ENCODE results near the gene PCBD2. TPM values are rescaled to one million over a fixed set of nuclear protein-coding genes. Genes with fewer than 3 reads are reported as not detected.
A peak's percentile ranks its signal among the peaks of the same experiment; 100 is the strongest.
"Not testable (repeated sequence)": the region's sequence is repeated elsewhere in the genome, so short reads cannot be mapped to it uniquely, and the experiment has no call there.

The PCBD2 gene
- total RNA-seq, 1 donor from 2014 or later, result 13.5 TPM

GRCh38 chr5:134887593-134888159 lies 17.3 kb upstream of the PCBD2 start:
- Mint-ChIP-seq H3K4me3 (no peak overlapping the region), H3K27me3 (ENCODE audit: insufficient read depth) (no peaks in the 10 kb centered on the region), H3K4me1 (ENCODE audit: low read depth) (peaks cover 15% of the 10 kb centered on the region), H3K27ac (no peak overlapping the region), H3K36me3 (ENCODE audit: low read depth) (peaks cover 24% of the 10 kb centered on the region), H3K9me3 (no peaks in the 10 kb centered on the region)
- intact Hi-C loops (cut with micrococcal nuclease), result no loop called here
- no peak for DNase-seq (ENCODE audit: low spot score)

- no peak for DNase-seq (ENCODE audit: low spot score)
- no peaks in the 10 kb centered on the region for H3K27me3 Mint-ChIP-seq (ENCODE audit: insufficient read depth)
- no peak overlapping the region for H3K4me3 Mint-ChIP-seq
- intact Hi-C loops (cut with micrococcal nuclease), result no loop called here
- no peaks in the 10 kb centered on the region for H3K9me3 Mint-ChIP-seq
- no peak overlapping the region for H3K27ac Mint-ChIP-seq
- H3K4me1 Mint-ChIP-seq (ENCODE audit: low read depth), result peaks cover 15% of the 10 kb centered on the region
- H3K36me3 Mint-ChIP-seq (ENCODE audit: low read depth), result peaks cover 32% of the 10 kb centered on the region
Observed at GRCh38 chr5:134889335-134889734, 15.6 kb upstream of the PCBD2 start.

GRCh38 chr5:134891473-134891872 lies 13.5 kb upstream of the PCBD2 start:
- Mint-ChIP-seq H3K27ac (no peak overlapping the region), H3K4me3 (no peak overlapping the region), H3K27me3 (ENCODE audit: insufficient read depth) (no peaks in the 10 kb centered on the region), H3K9me3 (no peaks in the 10 kb centered on the region), H3K4me1 (ENCODE audit: low read depth) (peaks cover 9% of the 10 kb centered on the region), H3K36me3 (ENCODE audit: low read depth) (peaks cover 37% of the 10 kb centered on the region)
- no peak for DNase-seq (ENCODE audit: low spot score)
- intact Hi-C loops (cut with micrococcal nuclease), result no loop called here

- Mint-ChIP-seq H3K4me1 (ENCODE audit: low read depth) (peaks cover 9% of the 10 kb centered on the region), H3K27ac (no peak overlapping the region)
- DNase-seq (ENCODE audit: low spot score), result no peak
Observed at GRCh38 chr5:134892282-134892681, 12.6 kb upstream of the PCBD2 start.

GRCh38 chr5:134892926-134893325 lies 12.0 kb upstream of the PCBD2 start:
- H3K4me3 Mint-ChIP-seq, result no peak overlapping the region
- no peaks in the 10 kb centered on the region for H3K9me3 Mint-ChIP-seq
- H3K36me3 Mint-ChIP-seq (ENCODE audit: low read depth), result peaks cover 37% of the 10 kb centered on the region
- intact Hi-C loops (cut with micrococcal nuclease), result no loop called here
- DNase-seq (ENCODE audit: low spot score), result no peak
- no peaks in the 10 kb centered on the region for H3K27me3 Mint-ChIP-seq (ENCODE audit: insufficient read depth)
- peaks cover 9% of the 10 kb centered on the region for H3K4me1 Mint-ChIP-seq (ENCODE audit: low read depth)
- no peak overlapping the region for H3K27ac Mint-ChIP-seq

More at GRCh38 chr5:134892282-134892681, 12.6 kb upstream of the PCBD2 start:
- no peaks in the 10 kb centered on the region for H3K9me3 Mint-ChIP-seq
- no peak overlapping the region for H3K4me3 Mint-ChIP-seq
- intact Hi-C loops (cut with micrococcal nuclease), result no loop called here
- H3K36me3 Mint-ChIP-seq (ENCODE audit: low read depth), result peaks cover 37% of the 10 kb centered on the region
- H3K27me3 Mint-ChIP-seq (ENCODE audit: insufficient read depth), result no peaks in the 10 kb centered on the region

- Mint-ChIP-seq H3K9me3 (no peaks in the 10 kb centered on the region), H3K27me3 (ENCODE audit: insufficient read depth) (no peaks in the 10 kb centered on the region), H3K4me1 (ENCODE audit: low read depth) (peaks cover 9% of the 10 kb centered on the region), H3K27ac (no peak overlapping the region), H3K4me3 (no peak overlapping the region), H3K36me3 (ENCODE audit: low read depth) (peaks cover 33% of the 10 kb centered on the region)
- no peak for DNase-seq (ENCODE audit: low spot score)
- intact Hi-C loops (cut with micrococcal nuclease), result no loop called here
Observed at GRCh38 chr5:134893748-134894505, 11.0 kb upstream of the PCBD2 start.

GRCh38 chr5:134902071-134902801 lies 2.7 kb upstream of the PCBD2 start:
- Mint-ChIP-seq H3K9me3 (no peaks in the 10 kb centered on the region), H3K27me3 (ENCODE audit: insufficient read depth) (no peaks in the 10 kb centered on the region), H3K36me3 (ENCODE audit: low read depth) (peaks cover 9% of the 10 kb centered on the region), H3K27ac (peak overlapping the region; percentile 64), H3K4me3 (peak overlapping the region; percentile 42), H3K4me1 (ENCODE audit: low read depth) (peaks cover 15% of the 10 kb centered on the region)
- intact Hi-C loops (cut with micrococcal nuclease), result loop anchor here (10.0 kb wide), 2 partner anchors 677 to 897 kb away; partner anchors contain the start of genes PPP2CA and VDAC1
- no peak for DNase-seq (ENCODE audit: low spot score)

GRCh38 chr5:134905246-134905996 lies 490 bp downstream of the PCBD2 start:
- no peaks in the 10 kb centered on the region for H3K9me3 Mint-ChIP-seq
- peaks cover 20% of the 10 kb centered on the region for H3K4me1 Mint-ChIP-seq (ENCODE audit: low read depth)
- peak overlapping the region; percentile 94 for H3K4me3 Mint-ChIP-seq
- peak overlapping the region; percentile 99 for H3K27ac Mint-ChIP-seq
- H3K36me3 Mint-ChIP-seq (ENCODE audit: low read depth), result peaks cover 9% of the 10 kb centered on the region
- DNase-seq (ENCODE audit: low spot score), result peak; percentile 53
- H3K27me3 Mint-ChIP-seq (ENCODE audit: insufficient read depth), result no peaks in the 10 kb centered on the region
- intact Hi-C loops (cut with micrococcal nuclease), result loop anchor here (1.0 to 10.0 kb wide), 8 partner anchors 15 to 901 kb away; partner anchors contain the start of genes CAMLG, PPP2CA, SKP1 and TXNDC15

- peaks cover 28% of the 10 kb centered on the region for H3K4me1 Mint-ChIP-seq (ENCODE audit: low read depth)
- H3K27ac Mint-ChIP-seq, result peak overlapping the region; percentile 48
- peak overlapping the region; percentile 69 for H3K4me3 Mint-ChIP-seq
- H3K36me3 Mint-ChIP-seq (ENCODE audit: low read depth), result peaks cover 15% of the 10 kb centered on the region
- no peaks in the 10 kb centered on the region for H3K27me3 Mint-ChIP-seq (ENCODE audit: insufficient read depth)
- intact Hi-C loops (cut with micrococcal nuclease), result loop anchor here (10.0 kb wide), 2 partner anchors 682 to 902 kb away; partner anchors contain the start of genes PPP2CA and VDAC1
- no peaks in the 10 kb centered on the region for H3K9me3 Mint-ChIP-seq
- no peak for DNase-seq (ENCODE audit: low spot score)
Observed at GRCh38 chr5:134906811-134907210, 1.9 kb downstream of the PCBD2 start.

GRCh38 chr5:134910752-134911151 lies 5.8 kb downstream of the PCBD2 start:
- H3K27ac Mint-ChIP-seq; H3K27me3 Mint-ChIP-seq (ENCODE audit: insufficient read depth); H3K9me3 Mint-ChIP-seq; intact Hi-C loops (cut with micrococcal nuclease); H3K4me3 Mint-ChIP-seq; DNase-seq (ENCODE audit: low spot score): not testable (repeated sequence)
- H3K4me1 Mint-ChIP-seq (ENCODE audit: low read depth), result peaks cover 21% of the 10 kb centered on the region
- peaks cover 11% of the 10 kb centered on the region for H3K36me3 Mint-ChIP-seq (ENCODE audit: low read depth)

- Mint-ChIP-seq H3K9me3 (no peaks in the 10 kb centered on the region), H3K27ac (no peak overlapping the region), H3K27me3 (ENCODE audit: insufficient read depth) (no peaks in the 10 kb centered on the region), H3K4me1 (ENCODE audit: low read depth) (peaks cover 17% of the 10 kb centered on the region), H3K36me3 (ENCODE audit: low read depth) (peaks cover 13% of the 10 kb centered on the region), H3K4me3 (no peak overlapping the region)
- DNase-seq (ENCODE audit: low spot score), result no peak
- intact Hi-C loops (cut with micrococcal nuclease), result no loop called here
Observed at GRCh38 chr5:134911285-134912206, 6.6 kb downstream of the PCBD2 start.

GRCh38 chr5:134913254-134913653 lies 8.3 kb downstream of the PCBD2 start:
- peaks cover 24% of the 10 kb centered on the region for H3K36me3 Mint-ChIP-seq (ENCODE audit: low read depth)
- H3K4me1 Mint-ChIP-seq (ENCODE audit: low read depth), result peaks cover 13% of the 10 kb centered on the region
- no peaks in the 10 kb centered on the region for H3K27me3 Mint-ChIP-seq (ENCODE audit: insufficient read depth)
- intact Hi-C loops (cut with micrococcal nuclease), result no loop called here
- H3K27ac Mint-ChIP-seq, result no peak overlapping the region
- H3K4me3 Mint-ChIP-seq, result no peak overlapping the region
- H3K9me3 Mint-ChIP-seq, result no peaks in the 10 kb centered on the region
- DNase-seq (ENCODE audit: low spot score), result no peak

All from activated T-helper 1 cell treated with anti-CD3 and anti-CD28 coated beads, Interleukin-12 subunit alpha, Interleukin-12 subunit beta, Interleukin-2, Interleukin-4 antibody, amounts not matched to agents 30 ng/mL and 10 ng/mL and 1 ng/mL, durations not matched to agents 14 hours and 24 hours and 36 hours (primary cell).